Endothelial cell of umbilical vein (primary cell): ENCODE data around the gene MAP3K14. TPM values are rescaled to one million over a fixed set of nuclear protein-coding genes. Genes with fewer than 3 reads are reported as not detected.
A peak's percentile ranks its signal among the peaks of the same experiment; 100 is the strongest.

ENCODE experiments used
- BruUV-seq: library from RNA; stranded (reverse); fragments of 400-500 nt; replicated peaks from 2 replicates; lab custom pipeline; 2021; lab: Mats Ljungman, UMichigan
- CTCF ChIA-PET: fragments of 300-600, 350-600 bp; sonication (Branson Sonifier 250); formaldehyde crosslinking; loops from one replicate; lab custom pipeline; 2021; ENCODE audit warnings: antibody characterized with exemption, inconsistent platforms; lab: Charles Lee
- POLR2A ChIA-PET: fragments of 300-600, 350-600 bp; sonication (Branson Sonifier 250); formaldehyde crosslinking; loops from one replicate; lab custom pipeline; 2021; ENCODE audit warnings: antibody characterized with exemption, inconsistent platforms; lab: Charles Lee
- DNase-seq: peaks from one replicate; pipeline ENCODE4 v3.0.0-alpha.2; 2011; ENCODE audit warnings: low read depth, low spot score
- FAIRE-seq: peaks from 2 replicates; lab custom pipeline; 2011; peaks lifted over from hg19 to GRCh38; lab: Jason Lieb, UNC
- H2AFZ ChIP-seq: 2 replicates; pipeline ENCODE4 v1.6.0; 2012; ENCODE audit warnings: low read depth, low read length, control low read depth, inconsistent platforms
- H3K27ac ChIP-seq: 2 replicates; pipeline ENCODE4 v1.5.1; 2011; ENCODE audit warnings: low read depth, mild to moderate bottlenecking, control low read depth, low read length, moderate library complexity; ENCODE audit not compliant: insufficient read depth
- H3K27me3 ChIP-seq, 2 experiments: 2 replicates each; pipeline versions ENCODE4 v1.6.0 to v1.6.1; 2011; ENCODE audit warnings: low read length in 2 of 2, mixed read lengths in 1 of 2; ENCODE audit not compliant: control insufficient read depth in 2 of 2, insufficient read depth in 2 of 2
- H3K36me3 ChIP-seq, 2 experiments: 2 replicates in 1 of 2; 3 replicates in 1 of 2; pipeline ENCODE4 v1.5.1; 2011; ENCODE audit warnings: low read length in 2 of 2, mild to moderate bottlenecking in 1 of 2, moderate library complexity in 1 of 2; ENCODE audit not compliant: control insufficient read depth in 2 of 2, insufficient read depth in 2 of 2; ENCODE audit errors: extremely low read depth in 1 of 2
- H3K4me1 ChIP-seq: 3 replicates; pipeline ENCODE4 v1.5.1; 2011; ENCODE audit warnings: mild to moderate bottlenecking, low read length; ENCODE audit not compliant: control insufficient read depth, insufficient read depth; ENCODE audit errors: extremely low read depth
- H3K4me2 ChIP-seq: 2 replicates; pipeline ENCODE4 v1.6.1; 2011; ENCODE audit warnings: low read length, control low read depth, mixed read lengths; ENCODE audit not compliant: insufficient read depth
- H3K4me3 ChIP-seq, 3 experiments: fragments of 200-600 bp in 1 of 3; sonication (generic), shearing (Covaris generic) in 1 of 3; replicated peaks in 1 of 3; 2 replicates each; pipeline ENCODE4 v1.5.1; 2011 to 2016; ENCODE audit warnings: control low read depth in 3 of 3, low read length in 3 of 3, mild to moderate bottlenecking in 2 of 3, inconsistent platforms in 1 of 3, low read depth in 1 of 3, moderate library complexity in 1 of 3; ENCODE audit not compliant: insufficient read depth in 1 of 3
- H3K79me2 ChIP-seq: 2 replicates; pipeline ENCODE4 v1.6.0; 2012; ENCODE audit warnings: low read length, inconsistent platforms; ENCODE audit not compliant: control insufficient read depth, insufficient read depth
- H3K9ac ChIP-seq: replicated peaks from 2 replicates; pipeline ENCODE3; 2011; ENCODE audit warnings: low read length, control low read depth; ENCODE audit not compliant: insufficient read depth; ENCODE audit errors: extremely low read depth
- H3K9me1 ChIP-seq: replicated peaks from 3 replicates; pipeline ENCODE4 v1.6.0; 2011; ENCODE audit warnings: mild to moderate bottlenecking, low read length; ENCODE audit not compliant: control insufficient read depth, insufficient read depth; ENCODE audit errors: extremely low read depth
- H3K9me3 ChIP-seq: replicated peaks from 2 replicates; pipeline ENCODE4 v1.5.1; 2012; ENCODE audit warnings: low read length, inconsistent platforms; ENCODE audit not compliant: control insufficient read depth, insufficient read depth
- H4K20me1 ChIP-seq: replicated peaks from 2 replicates; pipeline ENCODE3; 2011; ENCODE audit warnings: mild to moderate bottlenecking, low read length; ENCODE audit not compliant: control insufficient read depth, insufficient read depth; ENCODE audit errors: extremely low read depth
- CTCF ChIP-seq, 2 donors: IDR thresholded peaks; 1 replicate in 1 of 2; 2 replicates in 1 of 2; pipeline ENCODE4 v1.5.1; 2011; ENCODE audit warnings: low read length in 2 of 2, mild to moderate bottlenecking in 2 of 2, moderate library complexity in 2 of 2, control low read depth in 1 of 2, inconsistent platforms in 1 of 2, low read depth in 1 of 2; ENCODE audit not compliant: insufficient read depth in 1 of 2; ENCODE audit errors: extremely low read depth in 1 of 2
- EZH2 ChIP-seq: IDR thresholded peaks from 2 replicates; pipeline ENCODE4 v1.6.1; 2012; ENCODE audit warnings: borderline replicate concordance, low read depth, mild to moderate bottlenecking, moderate library complexity, low read length, inconsistent platforms; ENCODE audit not compliant: severe bottlenecking
- FOS ChIP-seq: IDR thresholded peaks from 2 replicates; pipeline ENCODE4 v1.6.1; 2011; ENCODE audit warnings: mild to moderate bottlenecking, low read length, moderate library complexity, borderline replicate concordance; ENCODE audit not compliant: insufficient read depth
- GATA2 ChIP-seq: IDR thresholded peaks from 2 replicates; pipeline ENCODE4 v1.7.0; 2011; ENCODE audit warnings: low read depth, mild to moderate bottlenecking, moderate library complexity, mixed read lengths, low read length; ENCODE audit not compliant: insufficient read length, insufficient read depth
- JUN ChIP-seq: IDR thresholded peaks from 2 replicates; pipeline ENCODE4 v1.6.1; 2011; ENCODE audit warnings: borderline replicate concordance, low read depth; ENCODE audit not compliant: insufficient read length, insufficient read depth
- MAX ChIP-seq: IDR thresholded peaks from 2 replicates; pipeline ENCODE4 v1.6.1; 2011; ENCODE audit not compliant: insufficient read depth, insufficient read length
- MYC ChIP-seq: IDR thresholded peaks from one replicate; pipeline ENCODE4 v1.6.1; 2011; ENCODE audit warnings: mild to moderate bottlenecking, low read depth, low read length
- POLR2A ChIP-seq: IDR thresholded peaks from 2 replicates; pipeline ENCODE4 v1.6.1; 2012; ENCODE audit warnings: low read depth, mild to moderate bottlenecking, control low read depth, low read length
- POLR2AphosphoS5 ChIP-seq: IDR thresholded peaks from 2 replicates; pipeline ENCODE4 v1.6.1; 2012; ENCODE audit warnings: low read depth, mild to moderate bottlenecking, control low read depth, low read length, moderate library complexity; ENCODE audit not compliant: insufficient read depth
- dilution Hi-C: fragments of 300-500 bp; cut with MboI; formaldehyde crosslinking; loops from one replicate; pipeline ENCODE4 v1.15.0; 2019; ENCODE audit warnings: low sequenced_read_pairs; ENCODE audit not compliant: extremely low pct_ligation_motif_present
- intact Hi-C: fragments of 100-400 bp; cut with micrococcal nuclease; formaldehyde crosslinking; loops from one replicate; pipeline ENCODE4 v1.10.0; 2022
- polyA plus RNA-seq, 4 experiments: library from polyadenylated mRNA; depleted of rRNA in 3 of 4; stranded (reverse) in 3 of 4; unstranded in 1 of 4; fragments of >200 nt; gene quantifications; 2 replicates each; pipeline versions ENCODE4 v1.2.1 to v1.2.3, GENCODE V29; 2011 to 2012; ENCODE audit warnings: missing spikeins in 1 of 4
- total RNA-seq: library from RNA; stranded (reverse); gene quantifications from 2 replicates; pipeline ENCODE4 v1.2.3, GENCODE V29; 2021

MAP3K14 gene
- total and polyA plus RNA-seq, 2 donors (not counting 3 experiments of a cell fraction or from before 2014, with no cell fraction given) = 5.4 to 9.8 TPM

DNA sequence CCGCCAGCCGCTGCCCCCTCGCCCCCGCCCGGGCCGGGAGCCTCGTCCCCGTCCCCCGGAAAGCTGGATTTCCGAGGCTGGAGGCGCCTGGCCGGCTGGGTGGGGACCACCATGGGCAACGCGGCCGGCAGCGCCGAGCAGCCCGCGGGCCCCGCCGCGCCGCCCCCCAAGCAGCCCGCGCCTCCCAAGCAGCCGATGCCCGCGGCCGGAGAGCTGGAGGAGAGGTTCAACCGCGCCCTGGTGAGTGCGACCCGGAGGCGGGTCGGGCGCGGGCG is 94.9 kb downstream of the MAP3K14 start:
- no peaks in the 10 kb centered on the region for H3K9me3 ChIP-seq
- H3K9ac ChIP-seq = no peak overlapping the region
- H3K4me2 ChIP-seq = no peak overlapping the region
- BruUV-seq = no TSS peak
- CTCF ChIA-PET = interaction anchor here (1.2 to 5.9 kb wide), 3 partner anchors 8 to 166 kb away, joined by 4 to 107 read pairs (median 93); no protein-coding TSS in a partner anchor
- no peak overlapping the region for H3K27ac ChIP-seq
- H3K36me3 ChIP-seq = no peaks in the 10 kb centered on the region
- intact Hi-C loops (no loop called here), dilution Hi-C loops (no loop called here)
- peaks cover 9 to 21% of the 10 kb centered on the region in 2 experiments for H3K27me3 ChIP-seq
- no peaks in the 10 kb centered on the region for H3K79me2 ChIP-seq
- no peaks in the 10 kb centered on the region for H4K20me1 ChIP-seq
- DNase-seq (no peak), FAIRE-seq (no peak)
- no peaks in the 10 kb centered on the region for H3K9me1 ChIP-seq
- peak overlapping the region; percentile 44 for H2AFZ ChIP-seq
- POLR2A ChIA-PET = no interaction called here
- TF ChIP-seq GATA2 (no peak), EZH2 (peak; percentile 36)
- peak overlapping the region in 1 of 3 experiments; percentile 46 for H3K4me3 ChIP-seq
- peaks cover 8% of the 10 kb centered on the region for H3K4me1 ChIP-seq

GRCh38 chr17:45221081-45222013 is 95.5 kb downstream of the MAP3K14 start, which contains the start of gene FMNL1:
Gene FMNL1 (plus strand): TSS chr17:45221885. CDS start chr17:45222125, 240 bp downstream.
- no peak for TF ChIP-seq FOS
- TF ChIP-seq GATA2 = no peak
- TF ChIP-seq EZH2 = no peak
- no peak for TF ChIP-seq MYC
- no peak for TF ChIP-seq POLR2A
- TF ChIP-seq MAX = no peak
- TF ChIP-seq JUN = no peak
- no peak for TF ChIP-seq CTCF (IDR thresholded peaks at IDR 0.05; ENCODE audit: extremely low read depth in 1 of 2, insufficient read depth in 1 of 2, low read depth in 1 of 2, low read length in 2 of 2)
- TF ChIP-seq POLR2AphosphoS5 = no peak

More at GRCh38 chr17:45221081-45222013, 95.5 kb downstream of the MAP3K14 start, which contains the start of gene FMNL1:
- BruUV-seq = no TSS peak
- no peak within 1 kb of the TSS for H3K9ac ChIP-seq
- DNase-seq (no peak), FAIRE-seq (no peak)
- no peaks in the 10 kb centered on the region for H3K79me2 ChIP-seq
- peaks cover 9 to 21% of the 10 kb centered on the region in 2 experiments for H3K27me3 ChIP-seq
- peaks cover 4% of the 10 kb centered on the region for H3K4me1 ChIP-seq
- ChIA-PET CTCF (interaction anchor here (1.2 to 5.9 kb wide), 5 partner anchors 9 to 166 kb away, joined by 4 to 107 read pairs (median 73); partner anchors contain the start of gene HEXIM1), POLR2A (no interaction called here)
- no peaks in the 10 kb centered on the region for H3K9me1 ChIP-seq
- dilution Hi-C loops = no loop called here
- peak within 1 kb of the TSS; percentile 44 for H2AFZ ChIP-seq
- no peaks in the 10 kb centered on the region for H3K36me3 ChIP-seq
- intact Hi-C loops = no loop called here
- no peaks in the 10 kb centered on the region for H3K9me3 ChIP-seq
- no peak within 1 kb of the TSS for H3K4me2 ChIP-seq
- H4K20me1 ChIP-seq = no peaks in the 10 kb centered on the region
- H3K27ac ChIP-seq = no peak within 1 kb of the TSS
- peak within 1 kb of the TSS in 1 of 3 experiments; percentile 46 for H3K4me3 ChIP-seq
